ENCODE data around the gene ANXA1. TPM values are rescaled to one million over a fixed set of nuclear protein-coding genes. Genes with fewer than 3 reads are reported as not detected.

Gene ANXA1
- total and polyA plus RNA-seq, 11 donors: 29.4 to 139 (median 52.7) TPM

DNA sequence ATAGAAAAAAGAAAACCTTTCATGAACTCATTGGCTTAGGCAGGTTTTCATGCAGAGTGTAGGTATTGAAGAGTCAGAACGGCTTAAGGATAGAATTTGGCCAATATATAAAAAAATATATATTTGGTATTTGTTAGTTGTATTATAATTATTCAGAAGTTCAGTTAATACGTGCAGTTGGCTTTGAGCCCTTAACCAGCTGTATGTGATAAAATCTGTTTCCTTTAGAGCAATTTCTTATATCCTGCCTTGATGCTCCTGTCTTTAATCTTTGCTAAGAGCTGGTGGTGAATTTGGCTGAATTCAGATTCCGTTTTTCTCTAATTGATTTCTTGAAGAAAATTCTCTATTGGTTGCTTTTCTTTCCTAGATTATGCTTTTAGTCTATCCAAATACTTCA, 3.7 kb downstream of the ANXA1 start:
- TF ChIP-seq POLR2A (IDR thresholded peaks at IDR 0.05): no peak
- TF ChIP-seq, protein P1, sequence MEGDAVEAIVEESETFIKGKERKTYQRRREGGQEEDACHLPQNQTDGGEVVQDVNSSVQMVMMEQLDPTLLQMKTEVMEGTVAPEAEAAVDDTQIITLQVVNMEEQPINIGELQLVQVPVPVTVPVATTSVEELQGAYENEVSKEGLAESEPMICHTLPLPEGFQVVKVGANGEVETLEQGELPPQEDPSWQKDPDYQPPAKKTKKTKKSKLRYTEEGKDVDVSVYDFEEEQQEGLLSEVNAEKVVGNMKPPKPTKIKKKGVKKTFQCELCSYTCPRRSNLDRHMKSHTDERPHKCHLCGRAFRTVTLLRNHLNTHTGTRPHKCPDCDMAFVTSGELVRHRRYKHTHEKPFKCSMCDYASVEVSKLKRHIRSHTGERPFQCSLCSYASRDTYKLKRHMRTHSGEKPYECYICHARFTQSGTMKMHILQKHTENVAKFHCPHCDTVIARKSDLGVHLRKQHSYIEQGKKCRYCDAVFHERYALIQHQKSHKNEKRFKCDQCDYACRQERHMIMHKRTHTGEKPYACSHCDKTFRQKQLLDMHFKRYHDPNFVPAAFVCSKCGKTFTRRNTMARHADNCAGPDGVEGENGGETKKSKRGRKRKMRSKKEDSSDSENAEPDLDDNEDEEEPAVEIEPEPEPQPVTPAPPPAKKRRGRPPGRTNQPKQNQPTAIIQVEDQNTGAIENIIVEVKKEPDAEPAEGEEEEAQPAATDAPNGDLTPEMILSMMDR (IDR thresholded peaks at IDR 0.05): no peak
- intact Hi-C loops (cut with DNase I): loop anchor here in 1 of 10 donors (10.0 kb wide), 1 partner anchor 791 kb away; the partner anchor contains the start of gene ZFAND5
- WGBS, 4 donors: 41 to 51% (median 49%) methylated on average over 3 of the region's 3 CpGs
- H3K4me1 ChIP-seq: peaks cover 0 to 65% (median 24%) of the 10 kb centered on the region in 12 donors
- H3K27me3 ChIP-seq: no peaks in the 10 kb centered on the region
- no peaks in the 10 kb centered on the region for H3K9me3 ChIP-seq
- peaks cover 0 to 33% (median 20%) of the 10 kb centered on the region in 9 donors for H3K36me3 ChIP-seq
- H3K27ac ChIP-seq: peak overlapping the region in 1 of 12 donors; percentile 89
- ATAC-seq (no peak), DNase-seq (no peak)
- H3K4me3 ChIP-seq: peak overlapping the region in 4 of 12 donors; percentile 52 to 70 (median 66)

DNA sequence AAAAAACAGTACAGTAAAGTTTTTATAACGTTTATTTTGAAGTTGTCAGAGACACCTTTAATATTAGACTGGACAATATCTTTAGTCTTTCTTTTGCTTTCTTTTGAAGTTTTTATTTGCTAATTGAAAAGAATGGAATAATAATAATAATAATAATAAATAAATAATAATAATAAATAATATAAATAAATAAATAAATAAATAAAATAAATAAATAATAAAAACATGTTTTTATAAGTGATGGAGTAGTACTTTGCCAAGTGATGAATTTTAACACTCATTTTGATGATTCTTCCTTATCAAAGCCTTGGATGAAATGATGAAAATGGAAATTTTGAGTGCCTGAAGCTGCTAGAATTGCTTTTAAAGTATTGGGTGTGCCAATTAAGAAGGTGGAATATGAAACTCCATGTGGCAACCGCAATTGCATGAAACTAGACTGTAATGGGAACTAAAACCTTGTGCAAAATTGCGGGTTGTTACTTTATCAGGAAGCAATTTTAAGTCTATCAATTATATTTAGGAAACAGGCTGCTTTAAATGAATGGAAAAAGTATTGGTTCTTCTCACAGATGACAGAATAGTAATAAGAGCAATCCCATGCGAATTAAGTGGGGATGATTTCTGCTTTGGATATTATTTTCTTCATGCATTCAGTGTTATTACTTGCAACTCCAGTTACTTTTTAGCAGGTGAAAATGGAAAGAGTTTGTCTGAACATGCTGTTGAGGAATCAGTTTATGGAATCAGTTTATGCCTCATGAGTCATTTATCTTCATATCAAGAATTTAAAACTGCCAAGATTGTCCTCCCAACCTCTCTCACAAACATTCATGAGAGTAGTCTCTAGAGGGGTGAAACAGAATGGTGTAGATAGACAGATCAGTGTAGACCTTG, 4.6 kb downstream of the ANXA1 start:
- H3K27me3 ChIP-seq: no peaks in the 10 kb centered on the region
- intact Hi-C loops (cut with DNase I): loop anchor here in 1 of 10 donors (10.0 kb wide), 1 partner anchor 791 kb away; the partner anchor contains the start of gene ZFAND5
- ATAC-seq (no peak), DNase-seq (no peak)
- TF ChIP-seq, protein P1 (IDR thresholded peaks at IDR 0.05): no peak
- no peak for TF ChIP-seq POLR2A (IDR thresholded peaks at IDR 0.05)
- H3K9me3 ChIP-seq: no peaks in the 10 kb centered on the region
- peak overlapping the region in 3 of 12 donors; percentile 4 to 70 (median 10) for H3K4me3 ChIP-seq
- peak overlapping the region in 1 of 12 donors; percentile 21 for H3K27ac ChIP-seq
- whole genome bisulfite sequencing, 4 donors: 71 to 81% (median 79%) methylated on average over 4 of the region's 4 CpGs
- H3K4me1 ChIP-seq: peaks cover 0 to 57% (median 20%) of the 10 kb centered on the region in 12 donors
- peaks cover 0 to 41% (median 29%) of the 10 kb centered on the region in 9 donors for H3K36me3 ChIP-seq

DNA sequence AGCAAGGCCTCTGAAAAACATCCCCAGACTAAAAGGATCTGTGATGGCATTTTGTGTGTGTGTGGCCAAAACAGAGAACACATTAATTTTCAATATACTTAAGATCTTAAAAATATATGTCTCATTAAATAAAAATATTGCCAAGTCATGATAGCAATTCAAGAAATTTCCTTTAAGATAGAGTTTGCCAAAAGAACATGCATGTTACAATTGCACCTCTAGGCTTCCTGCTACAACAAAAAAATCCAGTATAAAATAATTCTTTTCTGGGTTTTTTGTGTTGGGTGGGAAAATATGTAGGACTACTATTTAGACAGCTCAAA, 5.2 kb downstream of the ANXA1 start:
- no peaks in the 10 kb centered on the region for H3K27me3 ChIP-seq
- H3K4me3 ChIP-seq: peak overlapping the region in 1 of 12 donors; percentile 10
- ATAC-seq (no peak), DNase-seq (no peak)
- intact Hi-C loops (cut with DNase I): loop anchor here in 1 of 10 donors (10.0 kb wide), 1 partner anchor 792 kb away; the partner anchor contains the start of gene ZFAND5
- H3K27ac ChIP-seq: no peak overlapping the region
- TF ChIP-seq POLR2A (IDR thresholded peaks at IDR 0.05): no peak
- TF ChIP-seq, protein P1 (IDR thresholded peaks at IDR 0.05): no peak
- H3K4me1 ChIP-seq: peaks cover 0 to 54% (median 20%) of the 10 kb centered on the region in 12 donors
- no peaks in the 10 kb centered on the region for H3K9me3 ChIP-seq
- peaks cover 0 to 47% (median 35%) of the 10 kb centered on the region in 9 donors for H3K36me3 ChIP-seq

DNA sequence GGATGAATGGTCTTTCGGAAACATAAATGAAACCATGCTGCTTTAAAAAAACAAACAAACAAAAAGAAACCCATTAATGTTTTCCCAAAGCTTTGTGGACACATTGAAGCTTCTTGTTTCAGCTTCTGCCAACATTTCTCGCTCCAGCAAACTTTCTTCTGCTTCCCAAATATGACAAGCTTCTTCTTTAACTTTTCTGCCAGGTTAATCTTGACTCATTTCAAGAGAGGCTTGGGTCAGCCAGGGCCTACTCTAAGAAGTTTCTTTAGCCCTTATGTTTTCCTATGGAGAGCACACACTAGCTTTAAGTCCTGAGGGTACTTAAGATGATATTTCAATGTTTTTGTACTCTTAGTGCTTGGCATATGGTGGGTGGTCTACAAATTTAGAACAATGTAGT, 6.1 kb downstream of the ANXA1 start:
- Histone ChIP-seq H3K4me3 (no peak overlapping the region), H3K4me1 (peaks cover 0 to 54% (median 20%) of the 10 kb centered on the region in 12 donors), H3K9me3 (no peaks in the 10 kb centered on the region), H3K36me3 (peaks cover 0 to 57% (median 45%) of the 10 kb centered on the region in 9 donors), H3K27me3 (no peaks in the 10 kb centered on the region), H3K27ac (peak overlapping the region in 1 of 12 donors; percentile 28)
- DNase-seq (no peak), ATAC-seq (no peak)
- intact Hi-C loops (cut with DNase I): loop anchor here in 1 of 10 donors (10.0 kb wide), 1 partner anchor 793 kb away; the partner anchor contains the start of gene ZFAND5
- whole genome bisulfite sequencing, 4 donors: 75 to 86% (median 83%) methylated on average over 2 of the region's 2 CpGs
- TF ChIP-seq POLR2A (IDR thresholded peaks at IDR 0.05): no peak
- TF ChIP-seq, protein P1 (IDR thresholded peaks at IDR 0.05): no peak
